ENCODE results near the gene ANTKMT.

DNA sequence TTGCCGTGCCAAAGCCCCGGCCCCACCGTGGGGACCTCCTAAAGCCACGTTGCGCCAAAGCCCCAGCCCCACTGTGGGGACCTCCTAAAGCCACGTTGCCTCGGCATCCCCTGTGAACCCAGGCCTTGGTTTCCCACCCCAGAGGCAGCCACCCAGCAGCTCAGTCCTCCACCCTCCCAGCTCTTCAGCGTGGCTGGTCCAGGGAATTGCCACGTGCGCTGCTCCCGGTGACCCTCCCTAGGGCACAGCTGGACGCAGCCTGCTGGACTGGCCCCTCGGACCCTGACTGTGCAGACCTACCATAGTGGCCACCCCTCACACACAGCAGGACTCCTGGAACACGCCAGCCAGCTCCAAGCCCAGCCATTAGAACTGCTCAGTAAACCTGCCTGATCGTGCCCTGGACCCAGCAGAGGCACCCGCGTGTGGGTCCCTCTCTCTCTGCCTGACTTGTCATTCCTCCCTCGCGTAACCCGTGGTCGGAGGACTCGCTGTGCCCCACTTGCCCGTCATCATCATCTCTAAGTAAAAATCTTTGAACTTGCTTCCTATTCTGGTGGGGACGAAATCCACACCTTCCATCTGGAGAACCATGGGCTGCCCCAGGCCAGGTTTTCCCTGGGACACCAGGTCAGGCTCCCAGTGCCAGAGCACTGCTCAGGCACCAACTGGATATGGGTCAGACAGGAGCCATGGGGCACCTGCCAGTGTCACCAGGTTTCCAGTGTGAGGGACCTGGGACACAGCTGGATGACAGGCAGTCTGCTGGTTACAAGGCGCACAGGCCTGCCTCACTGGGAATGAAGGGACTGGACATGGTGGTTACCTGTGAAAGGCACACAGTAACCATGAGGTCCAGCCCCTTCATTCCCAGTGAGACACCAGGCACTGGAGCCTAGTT, 14.3 kb downstream of the ANTKMT start:
- TF ChIP-seq, protein P1, sequence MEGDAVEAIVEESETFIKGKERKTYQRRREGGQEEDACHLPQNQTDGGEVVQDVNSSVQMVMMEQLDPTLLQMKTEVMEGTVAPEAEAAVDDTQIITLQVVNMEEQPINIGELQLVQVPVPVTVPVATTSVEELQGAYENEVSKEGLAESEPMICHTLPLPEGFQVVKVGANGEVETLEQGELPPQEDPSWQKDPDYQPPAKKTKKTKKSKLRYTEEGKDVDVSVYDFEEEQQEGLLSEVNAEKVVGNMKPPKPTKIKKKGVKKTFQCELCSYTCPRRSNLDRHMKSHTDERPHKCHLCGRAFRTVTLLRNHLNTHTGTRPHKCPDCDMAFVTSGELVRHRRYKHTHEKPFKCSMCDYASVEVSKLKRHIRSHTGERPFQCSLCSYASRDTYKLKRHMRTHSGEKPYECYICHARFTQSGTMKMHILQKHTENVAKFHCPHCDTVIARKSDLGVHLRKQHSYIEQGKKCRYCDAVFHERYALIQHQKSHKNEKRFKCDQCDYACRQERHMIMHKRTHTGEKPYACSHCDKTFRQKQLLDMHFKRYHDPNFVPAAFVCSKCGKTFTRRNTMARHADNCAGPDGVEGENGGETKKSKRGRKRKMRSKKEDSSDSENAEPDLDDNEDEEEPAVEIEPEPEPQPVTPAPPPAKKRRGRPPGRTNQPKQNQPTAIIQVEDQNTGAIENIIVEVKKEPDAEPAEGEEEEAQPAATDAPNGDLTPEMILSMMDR (IDR thresholded peaks at IDR 0.05), result no peak
- TF ChIP-seq POLR2AphosphoS5 (IDR thresholded peaks at IDR 0.05; ENCODE audit: low read depth, low read length), result no peak
- TF ChIP-seq TCF7L2 (IDR thresholded peaks at IDR 0.05; ENCODE audit: low read depth, low read length), result no peak
- TF ChIP-seq, protein P2, sequence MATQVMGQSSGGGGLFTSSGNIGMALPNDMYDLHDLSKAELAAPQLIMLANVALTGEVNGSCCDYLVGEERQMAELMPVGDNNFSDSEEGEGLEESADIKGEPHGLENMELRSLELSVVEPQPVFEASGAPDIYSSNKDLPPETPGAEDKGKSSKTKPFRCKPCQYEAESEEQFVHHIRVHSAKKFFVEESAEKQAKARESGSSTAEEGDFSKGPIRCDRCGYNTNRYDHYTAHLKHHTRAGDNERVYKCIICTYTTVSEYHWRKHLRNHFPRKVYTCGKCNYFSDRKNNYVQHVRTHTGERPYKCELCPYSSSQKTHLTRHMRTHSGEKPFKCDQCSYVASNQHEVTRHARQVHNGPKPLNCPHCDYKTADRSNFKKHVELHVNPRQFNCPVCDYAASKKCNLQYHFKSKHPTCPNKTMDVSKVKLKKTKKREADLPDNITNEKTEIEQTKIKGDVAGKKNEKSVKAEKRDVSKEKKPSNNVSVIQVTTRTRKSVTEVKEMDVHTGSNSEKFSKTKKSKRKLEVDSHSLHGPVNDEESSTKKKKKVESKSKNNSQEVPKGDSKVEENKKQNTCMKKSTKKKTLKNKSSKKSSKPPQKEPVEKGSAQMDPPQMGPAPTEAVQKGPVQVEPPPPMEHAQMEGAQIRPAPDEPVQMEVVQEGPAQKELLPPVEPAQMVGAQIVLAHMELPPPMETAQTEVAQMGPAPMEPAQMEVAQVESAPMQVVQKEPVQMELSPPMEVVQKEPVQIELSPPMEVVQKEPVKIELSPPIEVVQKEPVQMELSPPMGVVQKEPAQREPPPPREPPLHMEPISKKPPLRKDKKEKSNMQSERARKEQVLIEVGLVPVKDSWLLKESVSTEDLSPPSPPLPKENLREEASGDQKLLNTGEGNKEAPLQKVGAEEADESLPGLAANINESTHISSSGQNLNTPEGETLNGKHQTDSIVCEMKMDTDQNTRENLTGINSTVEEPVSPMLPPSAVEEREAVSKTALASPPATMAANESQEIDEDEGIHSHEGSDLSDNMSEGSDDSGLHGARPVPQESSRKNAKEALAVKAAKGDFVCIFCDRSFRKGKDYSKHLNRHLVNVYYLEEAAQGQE (IDR thresholded peaks at IDR 0.05; ENCODE audit: insufficient read depth in 1 of 2, low read depth in 2 of 2, low read length in 1 of 2), result no peak
- TF ChIP-seq SIN3A (IDR thresholded peaks at IDR 0.05; ENCODE audit: borderline replicate concordance, insufficient read depth, low read depth, low read length), result no peak

All from Panc1 (cell line).